ENCODE data around the gene BTF3. TPM values are rescaled to one million over a fixed set of nuclear protein-coding genes. Genes with fewer than 3 reads are reported as not detected.
A peak's percentile ranks its signal among the peaks of the same experiment; 100 is the strongest.

The BTF3 gene
- total and polyA plus RNA-seq, 9 of the 15 experiments (the other 6 are each of a cell fraction or from before 2014, with no cell fraction given) = 534 to 1,637 (median 848) TPM

DNA sequence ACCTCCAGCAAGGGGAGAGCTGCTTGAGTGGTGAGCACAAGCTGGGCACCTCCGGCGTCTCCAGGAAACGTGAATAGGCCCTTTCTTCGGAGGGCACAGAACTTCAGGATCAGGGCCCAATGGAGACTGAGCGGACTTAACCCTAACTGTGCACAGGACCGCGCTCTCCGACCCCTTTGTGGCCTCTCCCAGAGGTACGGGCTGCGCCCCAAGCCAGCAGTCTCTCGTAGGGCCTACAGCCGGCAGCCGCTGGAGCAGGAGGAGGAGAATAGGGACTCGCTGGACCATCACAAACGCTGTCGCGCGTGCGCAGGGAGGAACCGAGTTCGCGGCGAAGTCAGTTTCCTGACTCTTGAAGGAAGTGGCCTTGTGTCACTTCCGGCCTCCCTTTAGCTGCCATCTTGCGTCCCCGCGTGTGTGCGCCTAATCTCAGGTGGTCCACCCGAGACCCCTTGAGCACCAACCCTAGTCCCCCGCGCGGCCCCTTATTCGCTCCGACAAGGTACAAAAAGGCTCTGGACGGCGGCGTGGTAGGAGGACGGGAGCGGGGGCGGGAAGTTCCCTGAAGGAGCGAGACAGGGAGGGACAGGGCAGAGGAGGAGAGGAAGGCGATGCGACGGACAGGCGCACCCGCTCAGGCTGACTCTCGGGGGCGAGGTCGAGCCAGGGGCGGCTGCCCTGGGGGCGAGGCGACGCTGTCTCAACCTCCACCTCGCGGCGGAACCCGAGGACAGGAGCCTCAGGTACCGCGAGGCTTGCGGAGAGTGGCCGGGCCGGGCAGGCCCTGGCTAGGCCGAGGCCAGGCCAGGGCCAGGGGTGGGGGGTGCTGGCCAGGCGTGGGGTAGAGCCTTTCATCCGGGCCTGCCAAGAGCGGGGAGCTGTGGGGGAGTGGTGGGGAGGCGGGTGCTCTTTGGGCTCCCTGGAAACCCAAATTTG, at the start of gene BTF3 (continued):
- TF ChIP-seq NFE2L1 (tag; IDR thresholded peaks at IDR 0.05; ENCODE audit: borderline replicate concordance, low read depth) = no peak
- TF ChIP-seq RBM22 (IDR thresholded peaks at IDR 0.05; ENCODE audit: low read depth, low read length, poor library complexity, severe bottlenecking) = peak; percentile 72
- no peak for TF ChIP-seq NCOA6 (IDR thresholded peaks at IDR 0.05)
- TF ChIP-seq KLF1 (tag; IDR thresholded peaks at IDR 0.05) = peak; percentile 45; the same call in 1 of the 2 replicates
- no peak for TF ChIP-seq YBX1 (IDR thresholded peaks at IDR 0.05)
- no peak for TF ChIP-seq FOXM1 (IDR thresholded peaks at IDR 0.05; ENCODE audit: low read depth)
- TF ChIP-seq FOXM1 (CRISPR knock-in tag; IDR thresholded peaks at IDR 0.05; ENCODE audit: low read depth) = 0 out of 2 replicates have a peak, but pooled peaks have one; percentile 69
- TF ChIP-seq TEAD4 (IDR thresholded peaks at IDR 0.05; ENCODE audit: low read length) = no peak; the same call in 1 of the 2 replicates
- TF ChIP-seq TEAD4 (CRISPR knock-in tag; IDR thresholded peaks at IDR 0.05; ENCODE audit: borderline replicate concordance) = peak; percentile 75; the same call in 1 of the 2 replicates
- no peak for TF ChIP-seq ZNF197 (CRISPR knock-in tag; IDR thresholded peaks at IDR 0.05; ENCODE audit: low read depth)
- TF ChIP-seq KAT2B (IDR thresholded peaks at IDR 0.05; ENCODE audit: low read depth, low read length) = no peak
- peak; percentile 64 for TF ChIP-seq E2F8 (IDR thresholded peaks at IDR 0.05; ENCODE audit: low read depth, partially characterized antibody)
- TF ChIP-seq RB1 (IDR thresholded peaks at IDR 0.05; ENCODE audit: low read depth) = peak; percentile 27
- TF ChIP-seq ETV1 (tag; conservative IDR thresholded peaks at IDR 0.05; ENCODE audit: low read depth) = peak; percentile 81
- TF ChIP-seq NBN (IDR thresholded peaks at IDR 0.05; ENCODE audit: low read depth) = peak; percentile 52; the same call in 1 of the 2 replicates
- TF ChIP-seq TGIF2 (CRISPR knock-in tag; IDR thresholded peaks at IDR 0.05) = peak; percentile 30; the same call in 1 of the 2 replicates
- TF ChIP-seq SRSF3 (IDR thresholded peaks at IDR 0.05; ENCODE audit: insufficient read depth, low read length) = peak; percentile 93; the same call in 1 of the 2 replicates
- TF ChIP-seq KLF6 (CRISPR knock-in tag; IDR thresholded peaks at IDR 0.05; ENCODE audit: borderline replicate concordance) = no peak
- TF ChIP-seq MYNN (IDR thresholded peaks at IDR 0.05) = no peak
- TF ChIP-seq MYNN (CRISPR knock-in tag; IDR thresholded peaks at IDR 0.05) = no peak
- TF ChIP-seq POLR2G (IDR thresholded peaks at IDR 0.05; ENCODE audit: low read depth, low read length) = peak; percentile 98
- TF ChIP-seq JUN (IDR thresholded peaks at IDR 0.05; ENCODE audit: borderline replicate concordance, low read depth, low read length) = no peak
- peak; percentile 88; the same call in 1 of the 2 replicates for TF ChIP-seq JUN (CRISPR knock-in tag; IDR thresholded peaks at IDR 0.05; ENCODE audit: borderline replicate concordance)
- TF ChIP-seq GABPA (tag; conservative IDR thresholded peaks at IDR 0.05; ENCODE audit: low read depth) = peak; percentile 96
- no peak for TF ChIP-seq ZNF274 (IDR thresholded peaks at IDR 0.05; ENCODE audit: borderline replicate concordance, low read depth, low read length)
- TF ChIP-seq SMAD1 (IDR thresholded peaks at IDR 0.05; ENCODE audit: low read depth, low read length, partially characterized antibody) = peak; percentile 69
- no peak for TF ChIP-seq ZNF282 (CRISPR knock-in tag; IDR thresholded peaks at IDR 0.05)
- peak; percentile 40 for TF ChIP-seq EGR1 (conservative IDR thresholded peaks at IDR 0.05)
